IPS-15b (cell line): ENCODE results near the gene KIF26B.

Source experiments
- H3K27me3 ChIP-seq: one replicate; pipeline ENCODE4 v1.6.1; 2013; ENCODE audit warnings: low read length; ENCODE audit not compliant: control insufficient read depth, insufficient read depth
- H3K36me3 ChIP-seq: one replicate; pipeline ENCODE4 v1.6.1; 2013; ENCODE audit warnings: low read length; ENCODE audit not compliant: control insufficient read depth, insufficient read depth
- H3K4me1 ChIP-seq: one replicate; pipeline ENCODE4 v1.6.1; 2013; ENCODE audit warnings: mild to moderate bottlenecking, low read length; ENCODE audit not compliant: control insufficient read depth, insufficient read depth
- H3K4me3 ChIP-seq: one replicate; pipeline ENCODE4 v1.5.1; 2013; ENCODE audit warnings: low read depth, low read length
- H3K9ac ChIP-seq: one replicate; pipeline ENCODE4 v1.6.1; 2013; ENCODE audit warnings: low read depth, mild to moderate bottlenecking, low read length
- H3K9me3 ChIP-seq: one replicate; pipeline ENCODE4 v1.6.1; 2013; ENCODE audit warnings: mild to moderate bottlenecking, low read length; ENCODE audit not compliant: control insufficient read depth, insufficient read depth

KIF26B gene

GRCh38 chr1:245378745-245379144, 224.0 kb downstream of the KIF26B start:
- Histone ChIP-seq H3K4me1 (peaks cover 11% of the 10 kb centered on the region), H3K9me3 (no peaks in the 10 kb centered on the region), H3K9ac (no peak overlapping the region), H3K4me3 (no peak overlapping the region), H3K36me3 (no peaks in the 10 kb centered on the region), H3K27me3 (no peaks in the 10 kb centered on the region)

GRCh38 chr1:245380790-245381535, 226.2 kb downstream of the KIF26B start:
- Histone ChIP-seq H3K9ac (no peak overlapping the region), H3K4me1 (peaks cover 11% of the 10 kb centered on the region), H3K36me3 (no peaks in the 10 kb centered on the region), H3K9me3 (no peaks in the 10 kb centered on the region), H3K27me3 (no peaks in the 10 kb centered on the region), H3K4me3 (no peak overlapping the region)

- Histone ChIP-seq H3K4me1 (peaks cover 8% of the 10 kb centered on the region), H3K9ac (no peak overlapping the region), H3K27me3 (no peaks in the 10 kb centered on the region), H3K9me3 (no peaks in the 10 kb centered on the region), H3K36me3 (no peaks in the 10 kb centered on the region), H3K4me3 (no peak overlapping the region)
Observed at GRCh38 chr1:245382981-245383380, 228.2 kb downstream of the KIF26B start.

- Histone ChIP-seq H3K4me1 (peaks cover 10% of the 10 kb centered on the region), H3K27me3 (no peaks in the 10 kb centered on the region), H3K9ac (no peak overlapping the region), H3K9me3 (no peaks in the 10 kb centered on the region), H3K36me3 (no peaks in the 10 kb centered on the region), H3K4me3 (no peak overlapping the region)
Observed at GRCh38 chr1:245383396-245384330, 228.9 kb downstream of the KIF26B start.

GRCh38 chr1:245386297-245386971, 231.6 kb downstream of the KIF26B start:
- Histone ChIP-seq H3K36me3 (no peaks in the 10 kb centered on the region), H3K9ac (no peak overlapping the region), H3K9me3 (no peaks in the 10 kb centered on the region), H3K4me1 (peaks cover 7% of the 10 kb centered on the region), H3K4me3 (no peak overlapping the region), H3K27me3 (no peaks in the 10 kb centered on the region)

- H3K4me3 ChIP-seq = no peak overlapping the region
- H3K9me3 ChIP-seq = no peaks in the 10 kb centered on the region
- no peaks in the 10 kb centered on the region for H3K36me3 ChIP-seq
- H3K4me1 ChIP-seq = peaks cover 4% of the 10 kb centered on the region
- H3K27me3 ChIP-seq = no peaks in the 10 kb centered on the region
- H3K9ac ChIP-seq = no peak overlapping the region
Observed at GRCh38 chr1:245388687-245389086, 233.9 kb downstream of the KIF26B start.

GRCh38 chr1:245389873-245390272, 235.1 kb downstream of the KIF26B start:
- Histone ChIP-seq H3K9ac (no peak overlapping the region), H3K27me3 (no peaks in the 10 kb centered on the region), H3K9me3 (no peaks in the 10 kb centered on the region), H3K4me1 (peaks cover 4% of the 10 kb centered on the region), H3K4me3 (no peak overlapping the region), H3K36me3 (no peaks in the 10 kb centered on the region)

GRCh38 chr1:245390975-245391374, 236.2 kb downstream of the KIF26B start:
- Histone ChIP-seq H3K4me1 (peaks cover 4% of the 10 kb centered on the region), H3K9me3 (no peaks in the 10 kb centered on the region), H3K27me3 (no peaks in the 10 kb centered on the region)

GRCh38 chr1:245393694-245394093, 238.9 kb downstream of the KIF26B start:
- H3K9me3 ChIP-seq = no peaks in the 10 kb centered on the region
- no peaks in the 10 kb centered on the region for H3K4me1 ChIP-seq
- no peak overlapping the region for H3K4me3 ChIP-seq
- H3K36me3 ChIP-seq = no peaks in the 10 kb centered on the region
- no peak overlapping the region for H3K9ac ChIP-seq
- no peaks in the 10 kb centered on the region for H3K27me3 ChIP-seq

More at GRCh38 chr1:245390975-245391374, 236.2 kb downstream of the KIF26B start:
- Histone ChIP-seq H3K4me3 (no peak overlapping the region), H3K9ac (no peak overlapping the region), H3K36me3 (no peaks in the 10 kb centered on the region)

GRCh38 chr1:245395680-245396079, 240.9 kb downstream of the KIF26B start:
- H3K27me3 ChIP-seq = no peaks in the 10 kb centered on the region
- H3K9ac ChIP-seq = no peak overlapping the region
- no peaks in the 10 kb centered on the region for H3K9me3 ChIP-seq
- H3K36me3 ChIP-seq = no peaks in the 10 kb centered on the region
- no peak overlapping the region for H3K4me3 ChIP-seq
- no peaks in the 10 kb centered on the region for H3K4me1 ChIP-seq

GRCh38 chr1:245396615-245397014, 241.8 kb downstream of the KIF26B start:
- Histone ChIP-seq H3K4me1 (no peaks in the 10 kb centered on the region), H3K27me3 (no peaks in the 10 kb centered on the region), H3K9ac (no peak overlapping the region), H3K4me3 (no peak overlapping the region), H3K9me3 (no peaks in the 10 kb centered on the region), H3K36me3 (no peaks in the 10 kb centered on the region)
